Inflammatory macrophage treated with lipopolysaccharide for 1 hour (primary cell): ENCODE data around the gene CLRN3.
A peak's percentile ranks its signal among the peaks of the same experiment; 100 is the strongest.

Source experiments
- DNase-seq, 2 donors: peaks; one replicate each; pipeline ENCODE4 v3.0.0-alpha.2; 2020 to 2022

Gene CLRN3, protein sequence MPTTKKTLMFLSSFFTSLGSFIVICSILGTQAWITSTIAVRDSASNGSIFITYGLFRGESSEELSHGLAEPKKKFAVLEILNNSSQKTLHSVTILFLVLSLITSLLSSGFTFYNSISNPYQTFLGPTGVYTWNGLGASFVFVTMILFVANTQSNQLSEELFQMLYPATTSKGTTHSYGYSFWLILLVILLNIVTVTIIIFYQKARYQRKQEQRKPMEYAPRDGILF

GRCh38 chr10:127892743-127893142, at the start of gene CLRN3:
TSS of gene CLRN3 (minus strand) at chr10:127892941. CDS start at chr10:127892784, 157 bp downstream.
- no peak for DNase-seq

- peak in 1 of 2 donors; percentile 57 for DNase-seq
Measured at GRCh38 chr10:127940866-127941640, 48.3 kb upstream of the CLRN3 start.

GRCh38 chr10:127939786-127940330, 47.1 kb upstream of the CLRN3 start:
- DNase-seq, result no peak

DNA sequence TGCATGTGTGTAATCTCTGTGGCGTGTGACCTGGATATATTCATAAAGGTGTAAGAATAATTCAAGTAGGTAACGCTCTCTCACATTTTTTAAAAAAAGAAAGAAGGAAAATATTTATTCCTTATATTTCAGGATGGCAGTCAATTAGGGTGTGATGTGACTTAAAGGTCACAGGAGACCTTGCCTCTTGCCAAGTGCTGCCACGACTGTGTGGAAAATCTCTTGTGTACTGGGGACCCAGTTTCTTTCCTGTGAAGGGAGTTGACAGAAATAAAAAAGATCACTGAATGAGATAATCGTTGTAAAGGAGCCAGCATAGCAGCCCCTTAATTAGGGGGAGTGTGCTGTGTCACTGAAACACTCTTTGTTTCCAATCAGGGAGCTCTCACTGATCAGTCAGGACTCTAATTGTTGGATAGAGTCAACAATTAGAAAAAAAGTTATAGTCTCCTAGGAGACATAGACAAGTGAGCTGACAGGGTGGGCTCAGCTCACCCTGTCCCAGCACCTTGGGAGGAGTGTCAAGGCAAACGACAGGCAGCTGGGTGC, 45.2 kb upstream of the CLRN3 start:
- no peak for DNase-seq

- DNase-seq, result no peak
Measured at GRCh38 chr10:127937069-127937468, 44.3 kb upstream of the CLRN3 start.

GRCh38 chr10:127935071-127935561, 42.4 kb upstream of the CLRN3 start:
- DNase-seq, result no peak

- DNase-seq, result no peak
Measured at GRCh38 chr10:127934383-127934782, 41.6 kb upstream of the CLRN3 start.

DNA sequence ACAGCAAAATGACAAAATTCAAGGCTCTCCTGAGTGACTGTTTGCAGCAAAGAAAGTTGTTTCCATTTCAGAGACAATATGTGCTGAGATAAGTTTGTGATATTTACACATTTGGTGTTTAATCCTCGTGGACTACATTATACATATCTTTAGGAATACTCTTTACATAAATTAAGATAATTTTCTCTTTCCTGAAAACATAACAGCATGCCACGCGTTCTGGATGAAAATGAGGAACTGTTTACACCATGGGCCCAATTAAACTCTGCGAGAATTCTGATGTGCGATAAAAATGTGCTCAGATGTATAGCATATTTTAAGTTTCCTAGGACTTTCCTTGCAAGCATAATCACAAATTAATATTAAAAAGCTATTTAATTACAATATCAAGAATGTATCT, 40.5 kb upstream of the CLRN3 start:
- no peak for DNase-seq

GRCh38 chr10:127932521-127933270, 40.0 kb upstream of the CLRN3 start:
- no peak for DNase-seq

DNA sequence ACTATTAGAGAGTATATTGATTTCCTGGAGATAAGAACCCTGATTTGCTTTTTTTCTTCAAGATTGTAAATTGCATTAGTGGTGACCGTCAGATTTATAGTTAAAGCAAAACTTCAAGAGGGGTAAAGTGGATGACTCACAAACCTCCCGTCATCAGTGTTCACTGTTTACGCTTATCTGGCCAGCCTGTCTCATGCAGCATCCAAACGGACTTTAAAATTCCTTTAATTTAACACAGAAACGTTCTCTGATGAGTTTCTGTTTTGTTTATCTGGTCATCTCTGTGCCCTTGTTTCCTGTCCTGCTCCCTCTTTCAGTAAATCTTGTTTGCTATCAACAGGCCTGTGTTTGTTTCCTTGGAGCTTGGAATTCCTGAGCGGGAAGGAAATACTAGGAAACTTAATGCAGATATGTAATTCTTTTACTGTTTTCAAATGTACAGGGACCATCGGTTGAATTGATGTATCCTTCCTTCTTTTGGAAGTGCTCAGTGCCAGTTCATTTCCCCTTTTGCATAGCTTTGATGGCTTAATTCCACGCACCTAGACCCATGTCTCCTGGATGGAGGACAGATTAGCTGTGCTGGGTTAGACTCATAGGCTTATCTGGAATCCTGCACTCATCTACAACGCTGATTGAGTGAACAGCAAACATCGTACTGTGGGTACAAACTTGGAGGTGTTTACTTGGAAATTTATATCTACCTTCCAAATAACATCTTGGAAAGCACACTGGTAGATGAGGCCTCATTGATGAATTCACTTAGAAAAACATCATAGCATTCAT, 35.5 kb upstream of the CLRN3 start:
- DNase-seq, result no peak

- peak; percentile 74 to 77 for DNase-seq
Measured at GRCh38 chr10:127926455-127926854, 33.7 kb upstream of the CLRN3 start.

DNA sequence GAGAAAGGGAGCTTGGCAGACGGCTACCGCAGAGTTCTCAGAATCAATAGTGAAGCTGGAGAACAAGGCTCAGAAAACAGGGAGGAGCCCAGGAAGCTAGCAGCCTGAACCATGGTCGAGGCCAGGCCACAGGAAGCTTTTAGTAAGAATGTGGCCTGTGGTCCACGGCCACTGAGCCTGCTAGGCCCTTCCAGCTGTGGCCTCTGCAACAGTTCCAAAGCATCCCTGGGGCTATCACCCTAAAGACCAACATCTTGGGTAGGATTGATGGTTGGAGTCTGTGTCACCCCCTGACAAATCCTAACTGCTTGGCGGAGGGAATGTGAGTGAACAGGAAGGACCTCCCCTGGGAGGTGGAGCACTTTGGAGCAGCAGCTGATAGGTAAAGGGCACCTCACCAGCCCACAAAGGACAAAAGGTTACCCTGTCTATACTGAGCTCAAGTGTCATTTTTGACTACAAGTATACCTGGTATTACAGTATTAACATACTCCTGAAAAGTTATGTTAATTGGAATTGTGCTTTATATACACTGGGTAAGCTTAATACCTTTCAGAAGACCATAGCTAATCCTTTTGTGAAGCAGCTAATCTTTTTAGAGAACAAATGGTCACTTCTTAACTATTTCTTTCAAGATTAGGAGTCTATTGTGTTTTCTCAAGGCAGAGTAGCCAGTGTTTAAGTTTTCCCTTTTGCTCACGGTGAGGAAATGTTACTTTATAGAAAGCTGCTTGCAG, 32.9 kb upstream of the CLRN3 start:
- no peak for DNase-seq

DNA sequence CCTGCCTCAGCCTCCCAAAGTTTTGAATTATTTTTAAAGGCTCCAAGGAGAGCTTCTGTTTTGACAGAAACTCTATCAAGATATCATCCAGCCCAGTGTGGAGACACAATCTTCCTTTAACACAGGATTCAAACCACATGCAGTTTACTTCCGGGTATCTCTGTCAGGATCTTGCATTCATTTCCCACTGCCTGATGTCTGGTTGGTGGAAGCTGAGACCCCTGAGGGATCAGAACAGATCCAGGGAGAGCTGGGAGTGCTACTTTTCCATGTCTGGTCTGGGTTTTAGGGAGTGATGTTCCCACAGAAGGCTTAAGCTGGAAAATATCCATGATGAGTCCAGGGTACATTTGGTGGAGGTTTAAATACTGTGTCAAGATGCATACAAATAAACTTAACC, 30.9 kb upstream of the CLRN3 start:
- no peak for DNase-seq

GRCh38 chr10:127922675-127923366, 30.1 kb upstream of the CLRN3 start:
- DNase-seq, result no peak

DNA sequence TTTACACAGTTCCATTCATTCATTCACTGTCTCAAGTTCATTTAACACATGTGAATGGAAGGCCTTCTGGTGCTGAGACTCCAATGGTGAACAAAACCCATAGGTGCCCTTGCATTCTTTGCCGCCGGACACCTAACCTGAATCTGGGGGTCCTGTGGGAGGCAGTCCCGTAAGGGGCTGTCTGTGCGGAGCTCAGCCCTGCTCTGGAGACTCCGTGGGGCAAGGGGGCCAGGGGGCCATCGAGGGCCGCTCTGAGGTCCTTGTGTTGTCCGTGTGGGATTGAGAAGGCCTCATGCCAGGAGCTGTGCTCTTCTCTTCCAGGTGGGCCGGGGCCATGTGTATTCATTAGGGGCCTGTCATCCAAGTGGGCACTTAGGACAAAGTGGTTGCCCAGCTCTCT, 29.5 kb upstream of the CLRN3 start:
- no peak for DNase-seq

DNA sequence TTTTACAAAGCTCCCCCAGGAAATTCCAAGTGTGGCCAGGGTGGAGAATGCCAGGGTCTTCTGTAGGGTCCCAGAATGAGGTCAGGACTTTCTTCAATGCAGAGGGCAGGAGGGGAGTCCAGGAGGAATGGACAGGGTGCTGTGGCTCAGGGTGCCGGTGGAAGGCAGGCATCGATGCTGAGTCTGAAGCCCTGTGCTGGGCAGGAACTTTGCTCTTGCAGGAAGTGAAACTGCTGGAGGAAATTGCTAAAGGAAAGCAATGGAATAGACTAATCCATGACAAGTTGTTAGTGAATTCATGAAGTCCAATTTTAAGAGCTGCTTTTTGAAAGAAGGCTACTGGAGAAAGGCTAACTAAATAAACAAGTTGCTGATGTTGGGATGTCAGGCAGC, 29.0 kb upstream of the CLRN3 start:
- peak; percentile 72 to 77 for DNase-seq

- DNase-seq, result no peak
Measured at GRCh38 chr10:127921075-127921752, 28.5 kb upstream of the CLRN3 start.

DNA sequence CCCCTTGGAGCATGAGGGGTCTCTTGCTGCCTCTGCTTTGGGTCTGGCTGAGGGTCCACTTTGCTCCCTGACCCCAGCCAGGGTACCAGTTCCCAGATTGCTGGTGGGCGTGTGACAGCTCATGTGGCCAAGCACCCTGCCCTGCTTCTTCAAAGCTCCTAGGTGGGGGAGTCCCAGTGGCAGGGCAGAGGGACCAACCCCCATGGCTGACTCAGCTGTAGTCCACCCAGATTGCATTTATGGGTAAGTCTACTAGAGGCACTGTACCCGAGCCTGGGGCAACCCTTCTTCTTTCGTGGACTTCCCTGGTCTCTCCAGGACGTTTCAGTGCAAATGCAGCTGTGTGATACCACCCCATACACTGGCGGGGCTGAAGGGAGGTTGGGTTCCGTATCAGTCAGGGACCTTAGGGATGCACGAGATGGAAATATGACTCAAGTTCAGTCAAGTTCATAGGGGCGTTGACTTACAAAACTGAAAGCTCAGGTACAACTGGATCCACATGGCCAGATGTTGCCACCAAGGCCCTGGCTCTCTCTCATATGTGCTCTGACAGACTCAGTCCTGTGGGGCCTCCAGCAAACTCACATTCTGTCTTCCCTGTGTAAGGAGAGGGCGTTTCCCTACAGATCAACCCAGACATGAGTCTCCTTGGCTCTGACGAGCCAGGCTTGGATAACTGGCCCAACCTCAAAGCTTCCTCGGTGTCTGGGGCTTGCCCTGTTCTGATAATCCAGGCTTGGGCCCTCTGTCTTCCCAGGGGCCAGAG, 27.7 kb upstream of the CLRN3 start:
- DNase-seq, result peak; percentile 56 to 78
